GF-D8 (cell line): ENCODE measurements around the gene MAP1B.

ENCODE experiments used
- DNase-seq: peaks from one replicate; lab custom pipeline; 2025; lab: John Stamatoyannopoulos, UW

The MAP1B gene

GRCh38 chr5:72225741-72226140 is 118.5 kb downstream of the MAP1B start:
- DNase-seq, result no peak

DNA sequence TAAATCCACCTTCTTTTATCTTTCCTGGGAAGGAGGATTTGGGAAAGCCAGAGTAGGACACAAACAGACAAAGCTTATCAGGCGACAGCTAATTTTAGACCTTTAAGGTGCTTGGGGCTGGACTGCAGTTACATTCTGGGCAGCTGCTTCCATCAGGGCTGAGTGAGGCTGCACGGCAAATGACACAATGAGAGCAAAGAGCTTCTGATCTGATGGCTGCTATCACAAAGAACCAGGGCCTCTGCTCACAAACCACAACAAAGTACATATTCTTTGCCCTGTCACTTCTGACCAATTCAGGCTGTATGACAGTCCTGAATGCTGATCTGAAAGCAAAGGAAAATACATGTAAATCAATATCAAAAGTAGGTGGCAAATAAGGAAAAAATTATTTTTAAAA is 119.7 kb downstream of the MAP1B start:
- no peak for DNase-seq

GRCh38 chr5:72228960-72229359 is 121.7 kb downstream of the MAP1B start:
- no peak for DNase-seq

DNA sequence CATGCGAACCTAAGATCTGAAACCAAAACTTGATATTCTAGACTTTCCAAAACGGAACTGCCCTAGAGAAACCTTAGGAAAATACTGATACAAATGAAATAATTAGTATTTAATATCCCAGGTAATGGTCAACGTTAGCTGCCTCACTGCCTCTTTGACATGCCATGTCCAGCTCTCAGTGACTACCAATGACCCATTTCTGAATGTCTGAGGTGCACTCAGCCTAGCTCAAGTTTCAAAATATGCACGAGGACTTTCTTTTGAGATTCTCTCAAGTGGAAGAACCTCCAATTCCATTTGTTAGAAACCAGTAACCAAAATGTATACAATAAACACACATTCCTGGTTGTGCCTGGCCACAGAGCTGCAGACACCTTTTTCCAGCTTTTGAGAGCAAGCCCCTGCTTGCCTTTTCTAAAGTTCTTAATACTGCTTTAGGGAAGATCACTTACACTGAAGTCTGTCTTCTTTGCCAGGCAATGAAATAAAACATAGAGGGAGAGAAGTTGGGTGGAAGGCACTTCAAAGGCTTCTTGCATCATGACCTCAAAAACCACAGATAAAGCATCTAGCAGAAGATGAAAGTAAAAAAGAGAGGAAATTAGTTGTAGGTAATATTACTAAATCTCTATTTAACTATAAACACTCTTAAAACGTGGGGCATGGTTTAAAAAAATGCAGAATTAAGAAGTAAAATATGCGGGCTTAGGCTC is 124.9 kb downstream of the MAP1B start:
- DNase-seq, result peak; percentile 87

DNA sequence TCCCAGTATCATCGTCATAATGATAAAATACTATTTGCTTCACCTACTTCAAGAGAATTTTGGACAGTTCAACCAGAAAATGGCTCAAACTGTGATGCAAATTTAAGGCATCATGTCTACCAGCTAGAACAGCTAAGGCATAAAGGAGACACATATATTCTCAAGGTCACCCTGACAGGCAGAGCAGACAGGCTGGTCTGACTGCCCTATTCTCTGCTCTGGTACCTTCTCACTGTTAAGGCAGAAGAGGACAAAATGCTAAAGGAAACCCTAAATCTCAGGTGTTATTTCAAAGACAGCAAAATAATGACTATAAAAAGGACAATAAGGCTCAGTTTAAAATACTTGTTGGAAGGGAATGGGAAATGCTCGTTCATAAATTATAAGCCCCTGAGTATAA is 125.6 kb downstream of the MAP1B start:
- DNase-seq, result no peak

GRCh38 chr5:72233835-72234234 is 126.6 kb downstream of the MAP1B start:
- DNase-seq, result peak; percentile 37

DNA sequence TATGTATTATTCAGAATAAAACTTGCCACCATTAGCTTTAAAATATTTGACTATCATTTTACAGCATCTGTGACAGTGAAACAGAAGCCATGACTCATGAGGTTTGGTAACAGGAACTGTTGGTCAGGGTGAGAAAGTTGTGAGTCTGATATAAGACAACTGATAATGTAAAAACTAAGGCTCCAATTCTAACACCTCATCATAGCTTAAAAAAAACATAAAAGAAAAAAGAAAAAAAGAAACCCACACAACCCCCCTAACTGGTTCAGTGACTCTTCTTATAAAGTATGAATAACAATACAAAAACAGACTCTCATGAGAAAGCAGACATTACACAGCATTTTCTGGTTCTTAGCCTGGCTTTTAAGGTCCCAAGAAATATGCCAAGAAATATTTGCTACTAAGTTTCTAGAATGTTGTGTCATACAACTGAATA is 127.0 kb downstream of the MAP1B start:
- DNase-seq, result peak; percentile 76

GRCh38 chr5:72234868-72235267 is 127.6 kb downstream of the MAP1B start:
- DNase-seq, result no peak

GRCh38 chr5:72235725-72236124 is 128.4 kb downstream of the MAP1B start:
- no peak for DNase-seq

DNA sequence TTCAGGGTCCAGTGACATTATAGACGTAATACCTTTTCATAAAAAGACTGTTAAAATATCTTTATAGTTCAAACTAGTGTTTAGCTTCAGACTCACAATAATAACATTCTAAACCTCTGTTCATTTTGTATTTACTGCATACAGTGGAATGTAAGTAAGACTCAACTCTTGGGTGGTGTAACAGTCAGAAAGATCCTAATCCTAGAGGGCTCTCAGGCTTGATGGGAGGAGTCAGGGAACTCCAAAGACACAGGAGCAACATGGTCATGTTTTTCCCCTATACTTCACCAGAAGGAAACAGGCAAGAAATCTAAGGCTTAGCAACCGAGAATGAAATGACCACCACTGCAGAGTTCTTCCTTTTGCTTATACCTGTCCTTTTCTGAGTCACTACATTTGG is 130.1 kb downstream of the MAP1B start:
- DNase-seq, result no peak

DNA sequence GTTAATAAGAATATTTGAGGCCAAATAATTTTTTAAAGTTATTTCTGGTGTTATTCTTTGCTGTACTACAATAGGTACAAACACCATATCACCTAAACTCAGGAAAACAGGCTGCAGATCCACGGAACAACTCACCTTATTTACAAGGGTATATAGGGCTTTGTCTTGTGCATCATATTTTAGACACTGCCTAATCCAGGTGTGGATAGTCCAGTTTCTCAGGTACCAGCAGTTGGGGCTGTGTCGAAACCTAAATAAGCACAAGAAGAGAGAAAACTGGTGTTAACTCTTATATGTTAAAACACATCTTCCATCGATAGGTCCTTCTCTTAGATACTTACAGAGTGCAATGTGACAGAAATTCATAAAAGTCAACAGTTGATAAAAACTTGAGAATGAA is 130.6 kb downstream of the MAP1B start:
- DNase-seq, result no peak

DNA sequence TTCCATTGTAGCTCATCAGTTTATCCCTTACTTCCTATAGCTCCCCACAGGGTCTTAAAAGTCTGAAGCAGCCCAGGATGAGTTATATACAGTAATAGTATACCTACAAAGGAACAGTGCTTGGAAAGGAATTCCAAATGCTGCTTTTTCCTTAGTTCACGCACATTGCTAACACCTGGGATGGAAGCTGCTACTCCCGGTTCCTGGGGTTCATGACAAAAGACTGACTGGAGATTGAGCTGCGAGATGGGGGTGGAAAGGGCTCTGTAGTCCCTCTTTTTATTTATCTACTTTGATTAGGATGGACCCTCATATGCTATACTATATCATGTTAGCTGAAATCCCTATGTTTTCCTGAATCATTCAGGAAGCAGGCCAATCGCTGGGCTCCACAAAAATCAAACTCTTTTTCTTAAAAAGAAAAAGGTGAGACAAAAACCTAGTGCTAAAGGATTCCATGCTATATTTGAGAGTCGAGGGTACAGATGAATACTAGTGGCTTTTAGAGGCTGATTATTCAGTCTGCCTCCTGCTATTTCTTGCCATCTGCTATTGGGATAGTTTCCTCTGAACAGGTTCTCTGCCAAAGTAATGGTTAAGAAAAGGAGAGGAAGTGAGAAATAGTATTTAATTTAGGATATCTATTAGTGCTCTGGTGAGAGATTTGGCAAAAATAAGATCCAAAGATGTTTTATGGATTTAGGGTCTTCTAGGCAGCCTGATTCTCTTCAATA is 131.6 kb downstream of the MAP1B start:
- no peak for DNase-seq

GRCh38 chr5:72241346-72242003 is 134.2 kb downstream of the MAP1B start:
- no peak for DNase-seq

DNA sequence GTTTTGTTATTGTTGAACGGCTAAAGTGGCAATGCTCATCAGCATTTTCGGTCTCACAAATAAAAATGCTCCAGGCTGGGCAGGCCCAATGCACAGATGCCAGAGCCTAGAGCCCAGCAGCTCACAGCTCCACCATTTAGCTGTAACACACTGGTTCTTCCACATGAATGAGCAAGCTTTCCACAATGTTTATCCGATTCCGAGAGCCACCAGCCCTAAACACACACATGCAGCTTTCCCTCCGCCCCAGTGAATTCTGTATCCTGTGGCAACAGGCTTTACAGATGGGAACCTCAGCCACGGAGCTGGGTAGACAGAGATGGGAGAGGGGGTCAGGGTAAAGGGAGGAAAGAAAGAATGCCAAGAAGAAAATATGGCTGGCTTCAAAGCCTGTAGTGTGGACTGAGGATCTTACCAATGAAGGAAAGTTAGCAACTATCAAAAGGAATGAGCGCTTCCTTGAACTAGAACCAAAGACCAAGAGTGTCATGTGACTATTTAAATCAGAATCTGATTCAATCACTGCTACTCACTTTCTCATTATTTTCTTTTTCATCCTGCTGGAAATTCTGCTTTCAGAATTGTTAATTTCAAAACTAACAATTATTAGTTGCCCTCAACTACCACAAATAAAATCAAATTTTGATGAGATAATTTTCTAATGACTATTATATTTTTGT is 135.7 kb downstream of the MAP1B start:
- DNase-seq, result no peak

DNA sequence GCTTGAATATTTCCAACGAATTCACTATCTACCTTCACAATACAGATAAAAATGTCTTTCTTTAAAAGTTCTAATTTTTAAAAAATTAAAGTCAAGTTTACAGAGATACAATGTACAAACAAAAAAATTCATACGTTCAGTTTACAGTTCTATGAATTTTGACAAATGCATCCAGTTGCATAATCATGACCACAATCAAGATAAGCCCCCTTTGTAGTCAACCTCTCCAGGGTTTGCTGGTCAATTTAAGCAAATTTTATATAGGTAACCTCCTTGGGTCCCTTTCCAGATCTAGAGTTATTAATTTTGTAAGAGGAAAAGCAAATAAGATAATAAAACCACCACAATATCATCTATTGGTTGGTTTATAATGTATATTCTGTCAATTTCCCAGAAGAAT is 136.4 kb downstream of the MAP1B start:
- DNase-seq, result no peak

- peak; percentile 8 for DNase-seq
Measured at GRCh38 chr5:72244862-72245371, 137.6 kb downstream of the MAP1B start.

GRCh38 chr5:72245546-72245945 is 138.3 kb downstream of the MAP1B start:
- no peak for DNase-seq

DNA sequence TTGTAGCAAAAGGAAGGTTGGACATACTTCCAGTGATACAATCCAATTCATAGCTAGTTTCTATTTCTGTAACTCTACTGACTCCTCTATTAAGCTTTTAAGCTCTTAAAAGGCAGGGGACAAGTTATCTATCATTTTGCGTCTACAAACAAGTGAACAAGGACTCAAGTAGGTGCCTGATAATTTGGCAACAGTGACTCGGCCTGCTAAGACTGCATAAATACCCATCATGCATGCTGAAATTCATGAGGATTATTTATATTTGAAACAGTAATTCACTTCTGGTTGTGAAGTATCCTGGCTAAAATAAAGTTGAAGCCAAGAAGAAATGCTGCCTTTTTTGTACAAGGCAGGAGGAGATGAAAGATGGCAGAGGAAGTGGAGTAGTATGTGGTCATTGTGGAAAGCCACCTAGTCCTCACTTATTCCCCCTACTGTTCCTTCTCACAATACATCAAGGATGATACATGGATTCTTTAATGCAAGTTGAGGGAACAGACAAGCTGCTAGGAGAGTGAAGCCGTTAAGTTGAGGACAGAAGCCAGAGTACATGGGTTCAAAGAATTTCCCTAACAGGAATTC is 138.8 kb downstream of the MAP1B start:
- peak; percentile 36 for DNase-seq

GRCh38 chr5:72246954-72247442 is 139.7 kb downstream of the MAP1B start:
- no peak for DNase-seq

DNA sequence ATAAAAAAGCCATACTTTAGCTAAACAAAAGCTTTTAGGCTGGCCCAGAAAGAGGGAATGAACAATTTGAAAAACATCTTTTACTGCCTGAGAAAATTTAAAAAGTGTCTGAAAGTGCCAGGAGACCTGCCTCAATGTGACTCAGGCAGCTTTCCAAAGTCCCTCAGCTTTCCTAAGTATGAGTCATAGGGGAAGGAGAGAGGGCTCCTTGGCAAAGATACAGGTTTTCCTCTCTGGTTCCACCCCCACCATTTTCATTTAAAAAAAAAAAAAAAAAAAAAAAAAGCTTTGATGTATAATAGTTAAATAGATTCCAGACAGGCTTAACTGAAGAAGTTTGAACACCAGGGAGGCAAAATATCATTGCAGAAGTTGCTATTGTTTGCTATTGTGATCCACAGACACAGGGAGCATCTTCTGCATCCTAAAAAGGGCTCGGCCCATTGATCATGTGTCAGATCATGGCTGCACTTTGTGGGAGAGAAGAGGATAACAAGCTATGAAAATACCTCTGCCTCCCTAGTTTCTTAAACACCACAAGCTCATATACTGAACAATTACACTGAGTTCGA is 141.2 kb downstream of the MAP1B start:
- no peak for DNase-seq

DNA sequence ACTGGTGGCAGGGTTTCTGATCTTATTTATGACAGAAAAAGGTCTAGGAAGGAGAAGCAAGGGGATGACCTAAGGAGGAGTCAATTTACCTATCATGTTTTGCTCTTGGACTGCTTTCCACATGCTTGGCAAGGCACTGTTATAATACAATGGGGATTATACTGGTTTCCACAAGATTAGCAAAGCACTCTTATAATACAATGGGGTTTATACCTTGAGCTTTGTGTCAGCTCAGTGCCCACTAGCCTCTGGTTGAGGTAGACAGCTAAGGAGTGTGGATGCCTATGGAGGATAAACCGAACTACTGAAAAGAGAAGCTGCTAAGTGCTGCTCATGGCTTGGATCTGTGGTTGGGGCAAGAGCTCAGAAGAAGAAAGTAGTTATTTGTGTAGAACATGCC is 144.1 kb downstream of the MAP1B start:
- DNase-seq, result no peak
